ENCODE results near the gene PCDHGA11.

DNA sequence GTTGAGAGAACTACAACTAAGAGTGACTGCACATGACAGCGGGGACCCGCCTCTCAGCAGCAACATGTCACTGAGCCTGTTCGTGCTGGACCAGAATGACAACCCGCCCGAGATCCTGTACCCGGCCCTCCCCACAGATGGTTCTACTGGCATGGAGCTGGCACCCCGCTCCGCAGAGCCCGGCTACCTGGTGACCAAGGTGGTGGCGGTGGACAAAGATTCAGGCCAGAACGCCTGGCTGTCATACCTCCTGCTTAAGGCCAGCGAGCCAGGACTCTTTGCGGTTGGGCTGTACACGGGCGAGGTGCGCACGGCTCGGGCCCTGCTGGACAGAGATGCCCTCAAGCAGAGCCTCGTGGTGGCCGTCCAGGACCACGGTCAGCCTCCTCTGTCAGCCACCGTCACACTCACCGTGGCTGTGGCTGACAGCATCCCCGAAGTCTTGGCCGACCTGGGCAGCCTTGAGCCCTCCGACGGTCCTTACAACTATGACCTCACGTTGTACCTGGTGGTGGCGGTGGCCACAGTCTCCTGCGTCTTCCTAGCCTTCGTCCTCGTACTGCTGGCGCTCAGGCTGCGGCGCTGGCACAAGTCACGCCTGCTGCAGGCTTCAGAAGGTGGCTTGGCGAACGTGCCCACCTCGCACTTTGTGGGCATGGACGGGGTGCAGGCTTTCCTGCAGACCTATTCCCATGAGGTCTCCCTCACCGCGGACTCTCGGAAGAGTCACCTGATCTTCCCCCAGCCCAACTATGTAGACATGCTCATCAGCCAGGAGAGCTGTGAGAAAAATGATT, 36.2 kb upstream of the PCDHGA11 start:
- TF ChIP-seq POLR2AphosphoS5 (IDR thresholded peaks at IDR 0.05; ENCODE audit: insufficient read depth, low read depth, low read length) (no peak), POLR2A (IDR thresholded peaks at IDR 0.05; ENCODE audit: low read depth, low read length) (no peak), EZH2 (IDR thresholded peaks at IDR 0.05; ENCODE audit: borderline replicate concordance, low read depth, low read length, severe bottlenecking) (no peak)
- TF ChIP-seq, protein P1, sequence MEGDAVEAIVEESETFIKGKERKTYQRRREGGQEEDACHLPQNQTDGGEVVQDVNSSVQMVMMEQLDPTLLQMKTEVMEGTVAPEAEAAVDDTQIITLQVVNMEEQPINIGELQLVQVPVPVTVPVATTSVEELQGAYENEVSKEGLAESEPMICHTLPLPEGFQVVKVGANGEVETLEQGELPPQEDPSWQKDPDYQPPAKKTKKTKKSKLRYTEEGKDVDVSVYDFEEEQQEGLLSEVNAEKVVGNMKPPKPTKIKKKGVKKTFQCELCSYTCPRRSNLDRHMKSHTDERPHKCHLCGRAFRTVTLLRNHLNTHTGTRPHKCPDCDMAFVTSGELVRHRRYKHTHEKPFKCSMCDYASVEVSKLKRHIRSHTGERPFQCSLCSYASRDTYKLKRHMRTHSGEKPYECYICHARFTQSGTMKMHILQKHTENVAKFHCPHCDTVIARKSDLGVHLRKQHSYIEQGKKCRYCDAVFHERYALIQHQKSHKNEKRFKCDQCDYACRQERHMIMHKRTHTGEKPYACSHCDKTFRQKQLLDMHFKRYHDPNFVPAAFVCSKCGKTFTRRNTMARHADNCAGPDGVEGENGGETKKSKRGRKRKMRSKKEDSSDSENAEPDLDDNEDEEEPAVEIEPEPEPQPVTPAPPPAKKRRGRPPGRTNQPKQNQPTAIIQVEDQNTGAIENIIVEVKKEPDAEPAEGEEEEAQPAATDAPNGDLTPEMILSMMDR (IDR thresholded peaks at IDR 0.05; ENCODE audit: extremely low read depth in 1 of 2, insufficient read depth in 1 of 2, low read depth in 1 of 2, low read length in 2 of 2) = no peak
- TF ChIP-seq, protein P2, sequence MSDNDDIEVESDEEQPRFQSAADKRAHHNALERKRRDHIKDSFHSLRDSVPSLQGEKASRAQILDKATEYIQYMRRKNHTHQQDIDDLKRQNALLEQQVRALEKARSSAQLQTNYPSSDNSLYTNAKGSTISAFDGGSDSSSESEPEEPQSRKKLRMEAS (IDR thresholded peaks at IDR 0.05; ENCODE audit: insufficient read depth, insufficient read length) = no peak

Measured in endothelial cell of umbilical vein (primary cell).